ENCODE measurements around the gene RGS9BP.
"Not testable (repeated sequence)": the region's sequence is repeated elsewhere in the genome, so short reads cannot be mapped to it uniquely, and the experiment has no call there.

The RGS9BP gene

GRCh38 chr19:32695506-32695905, 19.9 kb downstream of the RGS9BP start:
- DNase-seq (ENCODE audit: low read depth): not testable (repeated sequence)

- DNase-seq (ENCODE audit: low read depth): not testable (repeated sequence)
These were observed 21.1 kb downstream of the RGS9BP start for GRCh38 chr19:32696771-32697170.

GRCh38 chr19:32700129-32700528, 24.5 kb downstream of the RGS9BP start:
- not testable (repeated sequence) for DNase-seq (ENCODE audit: low read depth)

GRCh38 chr19:32702010-32702409, 26.4 kb downstream of the RGS9BP start:
- no peak for DNase-seq (ENCODE audit: low read depth)

GRCh38 chr19:32704006-32704405, 28.4 kb downstream of the RGS9BP start:
- DNase-seq (ENCODE audit: low read depth): not testable (repeated sequence)

GRCh38 chr19:32708457-32708856, 32.8 kb downstream of the RGS9BP start:
- peak; percentile 30 for DNase-seq (ENCODE audit: low read depth)

GRCh38 chr19:32709032-32709431, 33.4 kb downstream of the RGS9BP start:
- DNase-seq (ENCODE audit: low read depth): no peak

- no peak for DNase-seq (ENCODE audit: low read depth)
These were observed 36.1 kb downstream of the RGS9BP start for GRCh38 chr19:32711747-32712146.

GRCh38 chr19:32716203-32716602, 40.6 kb downstream of the RGS9BP start:
- not testable (repeated sequence) for DNase-seq (ENCODE audit: low read depth)

- no peak for DNase-seq (ENCODE audit: low read depth)
These were observed 41.8 kb downstream of the RGS9BP start for GRCh38 chr19:32717496-32717895.

GRCh38 chr19:32718286-32718685, 42.6 kb downstream of the RGS9BP start:
- DNase-seq (ENCODE audit: low read depth): no peak

GRCh38 chr19:32719611-32720059, 44.0 kb downstream of the RGS9BP start, which contains the start of gene TDRD12:
Gene TDRD12, plus strand, starts transcription at chr19:32719767. Its CDS starts 306 bp downstream, at chr19:32720073.
- no peak for DNase-seq (ENCODE audit: low read depth)

- DNase-seq (ENCODE audit: low read depth): no peak
These were observed 44.7 kb downstream of the RGS9BP start for GRCh38 chr19:32720216-32720935.

GRCh38 chr19:32720936-32721250, 45.2 kb downstream of the RGS9BP start:
- no peak for DNase-seq (ENCODE audit: low read depth)
